Vagina (tissue), 2 donors: ENCODE measurements around the gene HOXC12. TPM values are rescaled to one million over a fixed set of nuclear protein-coding genes. Genes with fewer than 3 reads are reported as not detected.
A peak's percentile ranks its signal among the peaks of the same experiment; 100 is the strongest.

Source experiments
- DNase-seq, 2 donors: peaks; one replicate each; pipeline ENCODE4 v3.0.0-alpha.2; 2017; ENCODE audit errors: extremely low spot score in 2 of 2
- H3K27ac ChIP-seq: fragments of 200-600 bp; sonication (generic); one replicate; pipeline ENCODE4 v1.5.1; 2019
- H3K27me3 ChIP-seq: fragments of 200-600 bp; sonication (generic); one replicate; pipeline ENCODE4 v1.5.1; 2019
- H3K36me3 ChIP-seq, 2 donors: fragments of 200-600 bp; sonication (generic); one replicate each; pipeline ENCODE4 v1.5.1; 2017 to 2019
- H3K4me1 ChIP-seq: fragments of 200-600 bp; sonication (generic); one replicate; pipeline ENCODE4 v1.5.1; 2019
- H3K4me3 ChIP-seq, 2 donors: fragments of 200-600 bp; sonication (generic); 1 replicate in 1 of 2; 2 replicates in 1 of 2; pipeline ENCODE4 v1.5.1; 2016 to 2019
- H3K9me3 ChIP-seq: fragments of 200-600 bp; sonication (generic); one replicate; pipeline ENCODE4 v1.5.1; 2019
- POLR2A ChIP-seq, 2 donors: fragments of 450-650 bp; IDR thresholded peaks; one replicate each; pipeline ENCODE4 v1.6.1; 2017; ENCODE audit warnings: antibody characterized with exemption in 2 of 2, mild to moderate bottlenecking in 2 of 2, moderate library complexity in 2 of 2
- POLR2AphosphoS5 ChIP-seq, 2 donors: sonication (generic); formaldehyde crosslinking; IDR thresholded peaks; one replicate each; pipeline ENCODE4 v1.9.0; 2017; ENCODE audit warnings: antibody characterized with exemption in 2 of 2, mild to moderate bottlenecking in 2 of 2, low read depth in 1 of 2; ENCODE audit not compliant: insufficient read depth in 1 of 2
- intact Hi-C: fragments of 100-400 bp; cut with DNase I; formaldehyde crosslinking; loops from one replicate; pipeline ENCODE4 v1.15.1; 2023
- total RNA-seq: library from RNA; depleted of rRNA; stranded (reverse); fragments of >200 nt; gene quantifications from one replicate; pipeline ENCODE4 v1.2.3, GENCODE V29; 2016
- TF ChIP-seq, protein P1 (sequence below), 3 experiments: fragments of 450-650 bp in 2 of 3; fragments of 200-600 bp in 1 of 3; sonication (generic) in 1 of 3; IDR thresholded peaks; one replicate each; pipeline ENCODE4 v1.5.1; 2017 to 2019; ENCODE audit warnings: antibody characterized with exemption in 3 of 3, mild to moderate bottlenecking in 2 of 3, moderate library complexity in 2 of 3

HOXC12 gene
- total RNA-seq, 1 donor from 2014 or later, result not detected

DNA sequence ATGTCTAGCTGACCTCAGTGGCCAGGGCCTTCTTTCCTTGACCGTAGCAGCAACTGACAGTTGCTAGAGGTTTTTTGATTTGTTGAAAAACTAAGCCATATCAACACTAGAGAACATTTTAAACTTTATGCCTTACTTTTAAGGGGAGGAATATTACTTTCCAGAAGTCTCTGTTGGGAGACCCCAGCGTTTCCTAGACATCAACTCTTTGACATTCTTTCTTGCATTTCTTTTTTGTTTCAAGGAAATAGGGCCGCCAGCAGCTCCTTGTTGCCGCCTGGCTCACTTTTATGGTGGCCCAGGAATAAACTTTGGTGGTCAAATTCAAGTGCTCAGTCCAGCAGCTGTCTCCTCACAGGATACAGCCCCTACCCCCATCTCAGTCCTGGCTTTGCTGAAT is 15.7 kb downstream of the HOXC12 start:
- intact Hi-C loops, result no loop called here
- no peaks in the 10 kb centered on the region for H3K36me3 ChIP-seq
- no peak overlapping the region for H3K27ac ChIP-seq
- peaks cover 20% of the 10 kb centered on the region for H3K4me1 ChIP-seq
- TF ChIP-seq POLR2A (IDR thresholded peaks at IDR 0.05), result no peak
- no peak for TF ChIP-seq POLR2AphosphoS5 (IDR thresholded peaks at IDR 0.05; ENCODE audit: insufficient read depth in 1 of 2, low read depth in 1 of 2)
- TF ChIP-seq, protein P1, sequence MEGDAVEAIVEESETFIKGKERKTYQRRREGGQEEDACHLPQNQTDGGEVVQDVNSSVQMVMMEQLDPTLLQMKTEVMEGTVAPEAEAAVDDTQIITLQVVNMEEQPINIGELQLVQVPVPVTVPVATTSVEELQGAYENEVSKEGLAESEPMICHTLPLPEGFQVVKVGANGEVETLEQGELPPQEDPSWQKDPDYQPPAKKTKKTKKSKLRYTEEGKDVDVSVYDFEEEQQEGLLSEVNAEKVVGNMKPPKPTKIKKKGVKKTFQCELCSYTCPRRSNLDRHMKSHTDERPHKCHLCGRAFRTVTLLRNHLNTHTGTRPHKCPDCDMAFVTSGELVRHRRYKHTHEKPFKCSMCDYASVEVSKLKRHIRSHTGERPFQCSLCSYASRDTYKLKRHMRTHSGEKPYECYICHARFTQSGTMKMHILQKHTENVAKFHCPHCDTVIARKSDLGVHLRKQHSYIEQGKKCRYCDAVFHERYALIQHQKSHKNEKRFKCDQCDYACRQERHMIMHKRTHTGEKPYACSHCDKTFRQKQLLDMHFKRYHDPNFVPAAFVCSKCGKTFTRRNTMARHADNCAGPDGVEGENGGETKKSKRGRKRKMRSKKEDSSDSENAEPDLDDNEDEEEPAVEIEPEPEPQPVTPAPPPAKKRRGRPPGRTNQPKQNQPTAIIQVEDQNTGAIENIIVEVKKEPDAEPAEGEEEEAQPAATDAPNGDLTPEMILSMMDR (IDR thresholded peaks at IDR 0.05), result no peak
- no peak overlapping the region for H3K4me3 ChIP-seq
- no peak for DNase-seq
- H3K27me3 ChIP-seq, result peaks cover 17% of the 10 kb centered on the region
- H3K9me3 ChIP-seq, result no peaks in the 10 kb centered on the region

DNA sequence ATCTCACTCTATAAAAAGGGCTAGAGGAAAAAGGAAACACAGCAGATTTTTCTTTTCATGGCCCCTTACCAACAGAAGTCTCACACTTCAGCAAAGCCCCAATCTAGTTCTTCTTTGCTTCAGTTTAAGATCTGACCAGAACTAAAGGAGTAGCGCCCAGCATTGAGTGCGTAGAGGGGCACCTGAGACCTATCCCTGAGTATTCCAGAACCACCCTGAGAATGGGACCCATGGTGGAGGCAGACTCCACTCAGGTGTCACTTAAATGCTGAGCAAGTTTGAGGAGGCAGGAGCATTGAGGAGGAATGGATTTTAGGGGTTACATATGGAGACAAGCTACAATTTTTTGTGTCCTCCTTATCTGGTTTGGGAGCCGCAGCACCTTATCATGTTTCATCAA is 16.4 kb downstream of the HOXC12 start:
- intact Hi-C loops, result no loop called here
- Histone ChIP-seq H3K4me1 (peaks cover 20% of the 10 kb centered on the region), H3K9me3 (no peaks in the 10 kb centered on the region), H3K4me3 (no peak overlapping the region), H3K36me3 (no peaks in the 10 kb centered on the region), H3K27ac (no peak overlapping the region), H3K27me3 (peaks cover 19% of the 10 kb centered on the region)
- TF ChIP-seq POLR2A (IDR thresholded peaks at IDR 0.05), result no peak
- TF ChIP-seq POLR2AphosphoS5 (IDR thresholded peaks at IDR 0.05; ENCODE audit: insufficient read depth in 1 of 2, low read depth in 1 of 2), result no peak
- TF ChIP-seq, protein P1 (IDR thresholded peaks at IDR 0.05), result no peak
- no peak for DNase-seq

DNA sequence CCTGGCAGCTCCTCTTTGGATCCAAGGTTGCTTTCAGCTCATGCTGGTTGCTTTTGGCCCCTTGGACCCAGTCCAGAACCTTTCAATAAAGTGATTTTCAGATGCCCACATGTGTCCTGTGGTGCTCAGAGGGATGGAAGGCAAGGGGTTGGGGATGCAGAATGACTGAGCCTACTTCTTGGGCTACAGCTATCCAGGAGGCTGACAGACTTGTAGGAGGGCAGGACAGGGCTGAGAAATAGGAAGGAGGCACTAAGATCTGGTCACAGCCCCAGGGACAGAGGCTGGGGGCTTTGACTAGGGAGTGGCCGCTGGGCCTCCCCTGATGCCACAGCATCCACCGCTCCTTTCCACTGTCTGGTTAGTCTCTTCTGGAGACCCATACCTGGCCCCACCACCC is 17.0 kb downstream of the HOXC12 start:
- Histone ChIP-seq H3K9me3 (no peaks in the 10 kb centered on the region), H3K27me3 (peaks cover 19% of the 10 kb centered on the region), H3K4me1 (peaks cover 20% of the 10 kb centered on the region), H3K4me3 (no peak overlapping the region), H3K36me3 (no peaks in the 10 kb centered on the region), H3K27ac (no peak overlapping the region)
- DNase-seq, result no peak
- intact Hi-C loops, result no loop called here
- TF ChIP-seq, protein P1 (IDR thresholded peaks at IDR 0.05), result no peak
- no peak for TF ChIP-seq POLR2A (IDR thresholded peaks at IDR 0.05)
- no peak for TF ChIP-seq POLR2AphosphoS5 (IDR thresholded peaks at IDR 0.05; ENCODE audit: insufficient read depth in 1 of 2, low read depth in 1 of 2)

DNA sequence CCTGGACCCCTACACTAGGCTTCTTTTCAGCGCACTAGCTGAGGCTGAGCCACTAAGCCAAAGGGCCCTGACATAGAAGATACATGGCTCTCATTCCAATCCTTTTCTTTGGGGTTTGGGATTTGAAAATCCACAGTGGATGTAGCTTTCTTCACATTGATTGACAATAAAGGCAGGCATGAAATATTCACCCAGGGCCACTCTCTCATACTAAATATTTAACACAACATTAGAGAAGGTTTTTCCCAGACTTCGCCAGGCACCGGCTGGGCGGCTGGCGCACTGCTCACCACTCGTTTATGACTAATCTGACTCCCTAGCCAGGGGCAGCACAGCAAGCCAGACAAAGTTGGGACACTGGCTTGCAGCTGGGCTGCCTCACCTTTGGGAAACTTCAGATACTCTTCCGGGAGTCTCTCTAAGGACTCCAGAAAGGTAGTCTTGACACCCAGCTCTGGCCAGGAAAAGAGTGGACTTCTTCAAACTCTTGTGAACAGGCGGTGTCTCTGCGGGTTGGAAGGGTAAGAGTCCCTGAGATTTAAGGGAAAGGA is 17.5 kb downstream of the HOXC12 start:
- intact Hi-C loops, result no loop called here
- no peaks in the 10 kb centered on the region for H3K36me3 ChIP-seq
- peaks cover 20% of the 10 kb centered on the region for H3K4me1 ChIP-seq
- DNase-seq, result no peak
- peaks cover 19% of the 10 kb centered on the region for H3K27me3 ChIP-seq
- no peak overlapping the region for H3K4me3 ChIP-seq
- TF ChIP-seq POLR2A (IDR thresholded peaks at IDR 0.05), result no peak
- no peaks in the 10 kb centered on the region for H3K9me3 ChIP-seq
- H3K27ac ChIP-seq, result no peak overlapping the region

DNA sequence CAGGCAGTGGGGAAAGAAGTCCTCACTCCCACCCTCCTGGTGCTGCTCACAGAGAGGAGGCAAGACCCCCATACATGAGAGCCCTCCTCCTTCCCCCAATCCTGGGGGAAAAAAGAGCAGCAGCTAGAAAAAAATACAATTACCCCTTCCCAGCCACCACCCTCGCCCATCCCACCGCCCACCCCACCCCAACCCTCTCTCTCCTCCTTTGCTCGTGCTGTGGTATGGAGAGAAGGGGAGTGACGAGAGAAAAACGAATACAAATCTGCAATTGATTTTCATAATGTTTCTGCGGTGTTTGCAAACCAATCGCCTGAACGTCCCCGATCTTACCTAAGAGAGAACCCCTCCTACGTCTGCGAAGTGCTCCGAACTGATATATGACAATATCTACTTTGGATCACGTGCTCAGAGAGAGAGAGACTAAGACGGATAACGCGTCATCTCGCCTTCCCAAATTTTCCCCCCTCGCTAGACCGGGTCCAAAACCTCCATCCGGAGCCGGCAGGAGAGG is 18.1 kb downstream of the HOXC12 start, which contains the start of gene HOXC11:
Gene HOXC11, plus strand, starts transcription at position 405 of the 514 bp plus-strand sequence. CDS start 116 bp downstream, outside the sequence.
- DNase-seq, result no peak
- H3K9me3 ChIP-seq, result no peaks in the 10 kb centered on the region
- H3K27me3 ChIP-seq, result peaks cover 23% of the 10 kb centered on the region
- peaks cover 20% of the 10 kb centered on the region for H3K4me1 ChIP-seq
- no peak within 1 kb of the TSS for H3K27ac ChIP-seq
- no peaks in the 10 kb centered on the region for H3K36me3 ChIP-seq
- TF ChIP-seq, protein P1 (IDR thresholded peaks at IDR 0.05), result no peak
- TF ChIP-seq POLR2AphosphoS5 (IDR thresholded peaks at IDR 0.05; ENCODE audit: insufficient read depth in 1 of 2, low read depth in 1 of 2) (no peak), POLR2A (IDR thresholded peaks at IDR 0.05) (no peak)
- peak within 1 kb of the TSS; percentile 32 to 41 for H3K4me3 ChIP-seq
- intact Hi-C loops, result no loop called here
